ENCODE measurements around the gene ACSL1. TPM values are rescaled to one million over a fixed set of nuclear protein-coding genes. Genes with fewer than 3 reads are reported as not detected.

ACSL1 gene
- total RNA-seq, 1 experiment from 2014 or later = 12.5 TPM

DNA sequence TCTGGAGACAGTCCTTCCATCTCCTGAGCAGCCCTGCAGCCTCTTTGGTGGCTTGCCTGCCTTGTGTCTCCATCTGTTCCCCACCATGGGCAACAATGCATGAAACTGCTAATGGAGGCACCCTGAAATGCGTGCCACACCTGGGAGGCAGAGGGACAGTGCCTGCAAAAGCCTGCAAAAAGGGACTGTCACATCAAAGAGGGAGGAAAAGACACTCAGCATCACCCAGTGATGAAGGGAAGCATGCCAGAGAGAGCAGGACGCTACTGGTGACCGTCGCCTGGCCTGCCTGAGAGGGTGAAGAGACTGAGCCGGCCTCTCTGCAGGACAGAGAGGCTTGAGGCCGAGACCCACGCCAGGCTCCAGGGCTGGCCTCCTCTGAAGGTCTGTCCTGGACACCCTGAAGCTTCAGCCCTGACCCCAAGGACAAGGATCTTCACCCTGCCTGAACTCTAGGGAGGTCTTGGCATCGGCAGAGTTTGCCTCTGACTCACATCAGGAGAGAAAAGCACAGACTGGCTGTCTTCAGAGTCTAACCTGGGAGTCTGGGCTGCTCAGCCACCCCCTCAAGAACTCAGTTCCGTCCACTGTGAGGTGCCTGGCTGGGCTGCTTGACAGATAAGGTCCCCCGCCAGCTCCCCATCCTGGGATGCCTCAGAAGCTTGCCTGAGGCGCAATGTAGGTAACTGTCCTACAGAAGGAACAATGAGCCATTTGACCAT, 8.1 kb downstream of the ACSL1 start:
- Histone ChIP-seq H3K27me3 (ENCODE audit: insufficient read depth, low read length) (no peaks in the 10 kb centered on the region), H2AFZ (ENCODE audit: low read depth, low read length, poor library complexity, severe bottlenecking) (no peak overlapping the region), H3K4me1 (ENCODE audit: control insufficient read depth in 1 of 2, insufficient read depth in 2 of 2, low read length in 2 of 2) (peaks cover 19 to 21% of the 10 kb centered on the region in 2 experiments), H3K79me2 (ENCODE audit: insufficient read depth, low read length) (0 out of 2 replicates have a peak, but pooled peaks cover 8% of the 10 kb centered on the region), H3K27ac (ENCODE audit: low read depth, low read length) (no peak overlapping the region), H3K36me3 (ENCODE audit: control insufficient read depth in 1 of 2, insufficient read depth in 2 of 2, low read length in 2 of 2) (no peaks in the 10 kb centered on the region), H3K4me2 (ENCODE audit: low read length) (no peak overlapping the region), H4K20me1 (ENCODE audit: insufficient read depth) (no peaks in the 10 kb centered on the region), H3K9me3 (ENCODE audit: control insufficient read depth in 1 of 2, insufficient read depth in 1 of 2, low read depth in 1 of 2, low read length in 2 of 2) (no peaks in the 10 kb centered on the region), H3K9ac (ENCODE audit: low read length) (no peak overlapping the region), H3K9me2 (ENCODE audit: insufficient read depth) (no peaks in the 10 kb centered on the region), H3K4me3 (replicated peaks in 1 of 2; ENCODE audit: low read depth in 1 of 2, low read length in 2 of 2) (no peak overlapping the region)
- no TSS peak for BruUV-seq (replicated peaks)
- RAD21 ChIA-PET (ENCODE audit: low non-redundant PET in 1 of 2, low total read pairs in 2 of 2, uncharacterized antibody in 2 of 2, unreplicated experiment in 2 of 2) = no interaction called here
- intact Hi-C loops (cut with micrococcal nuclease) = no loop called here
- no peak for DNase-seq (ENCODE audit: low read depth, low spot score)
- no peak for ATAC-seq
- TF ChIP-seq SRF (IDR thresholded peaks at IDR 0.05; ENCODE audit: low read depth) (no peak), SIN3A (IDR thresholded peaks at IDR 0.05; ENCODE audit: low read depth) (no peak), EZH2phosphoT487 (IDR thresholded peaks at IDR 0.05; ENCODE audit: borderline replicate concordance) (no peak), YY1 (IDR thresholded peaks at IDR 0.05; ENCODE audit: extremely low read depth, insufficient replicate concordance, low read depth, low read length) (no peak), FOSL1 (IDR thresholded peaks at IDR 0.05; ENCODE audit: low read depth) (no peak), EZH2 (IDR thresholded peaks at IDR 0.05) (no peak), CEBPB (IDR thresholded peaks at IDR 0.05; ENCODE audit: low read depth) (no peak), ELF1 (IDR thresholded peaks at IDR 0.05; ENCODE audit: borderline replicate concordance, low read depth) (no peak), EGR1 (IDR thresholded peaks at IDR 0.05; ENCODE audit: low read depth) (no peak)
- TF ChIP-seq, protein P1, sequence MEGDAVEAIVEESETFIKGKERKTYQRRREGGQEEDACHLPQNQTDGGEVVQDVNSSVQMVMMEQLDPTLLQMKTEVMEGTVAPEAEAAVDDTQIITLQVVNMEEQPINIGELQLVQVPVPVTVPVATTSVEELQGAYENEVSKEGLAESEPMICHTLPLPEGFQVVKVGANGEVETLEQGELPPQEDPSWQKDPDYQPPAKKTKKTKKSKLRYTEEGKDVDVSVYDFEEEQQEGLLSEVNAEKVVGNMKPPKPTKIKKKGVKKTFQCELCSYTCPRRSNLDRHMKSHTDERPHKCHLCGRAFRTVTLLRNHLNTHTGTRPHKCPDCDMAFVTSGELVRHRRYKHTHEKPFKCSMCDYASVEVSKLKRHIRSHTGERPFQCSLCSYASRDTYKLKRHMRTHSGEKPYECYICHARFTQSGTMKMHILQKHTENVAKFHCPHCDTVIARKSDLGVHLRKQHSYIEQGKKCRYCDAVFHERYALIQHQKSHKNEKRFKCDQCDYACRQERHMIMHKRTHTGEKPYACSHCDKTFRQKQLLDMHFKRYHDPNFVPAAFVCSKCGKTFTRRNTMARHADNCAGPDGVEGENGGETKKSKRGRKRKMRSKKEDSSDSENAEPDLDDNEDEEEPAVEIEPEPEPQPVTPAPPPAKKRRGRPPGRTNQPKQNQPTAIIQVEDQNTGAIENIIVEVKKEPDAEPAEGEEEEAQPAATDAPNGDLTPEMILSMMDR (IDR thresholded peaks at IDR 0.05 in 2 of 3, conservative IDR thresholded peaks at IDR 0.05 in 1 of 3; ENCODE audit: borderline replicate concordance in 1 of 3, insufficient read depth in 1 of 3, low read depth in 2 of 3, low read length in 2 of 3) = no peak
- TF ChIP-seq, protein P2, sequence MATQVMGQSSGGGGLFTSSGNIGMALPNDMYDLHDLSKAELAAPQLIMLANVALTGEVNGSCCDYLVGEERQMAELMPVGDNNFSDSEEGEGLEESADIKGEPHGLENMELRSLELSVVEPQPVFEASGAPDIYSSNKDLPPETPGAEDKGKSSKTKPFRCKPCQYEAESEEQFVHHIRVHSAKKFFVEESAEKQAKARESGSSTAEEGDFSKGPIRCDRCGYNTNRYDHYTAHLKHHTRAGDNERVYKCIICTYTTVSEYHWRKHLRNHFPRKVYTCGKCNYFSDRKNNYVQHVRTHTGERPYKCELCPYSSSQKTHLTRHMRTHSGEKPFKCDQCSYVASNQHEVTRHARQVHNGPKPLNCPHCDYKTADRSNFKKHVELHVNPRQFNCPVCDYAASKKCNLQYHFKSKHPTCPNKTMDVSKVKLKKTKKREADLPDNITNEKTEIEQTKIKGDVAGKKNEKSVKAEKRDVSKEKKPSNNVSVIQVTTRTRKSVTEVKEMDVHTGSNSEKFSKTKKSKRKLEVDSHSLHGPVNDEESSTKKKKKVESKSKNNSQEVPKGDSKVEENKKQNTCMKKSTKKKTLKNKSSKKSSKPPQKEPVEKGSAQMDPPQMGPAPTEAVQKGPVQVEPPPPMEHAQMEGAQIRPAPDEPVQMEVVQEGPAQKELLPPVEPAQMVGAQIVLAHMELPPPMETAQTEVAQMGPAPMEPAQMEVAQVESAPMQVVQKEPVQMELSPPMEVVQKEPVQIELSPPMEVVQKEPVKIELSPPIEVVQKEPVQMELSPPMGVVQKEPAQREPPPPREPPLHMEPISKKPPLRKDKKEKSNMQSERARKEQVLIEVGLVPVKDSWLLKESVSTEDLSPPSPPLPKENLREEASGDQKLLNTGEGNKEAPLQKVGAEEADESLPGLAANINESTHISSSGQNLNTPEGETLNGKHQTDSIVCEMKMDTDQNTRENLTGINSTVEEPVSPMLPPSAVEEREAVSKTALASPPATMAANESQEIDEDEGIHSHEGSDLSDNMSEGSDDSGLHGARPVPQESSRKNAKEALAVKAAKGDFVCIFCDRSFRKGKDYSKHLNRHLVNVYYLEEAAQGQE (IDR thresholded peaks at IDR 0.05; ENCODE audit: low read depth) = no peak
- POLR2A ChIA-PET = no interaction called here
- CTCF ChIA-PET = no interaction called here
